Measurements from ENCODE around the gene MVB12B.

The MVB12B gene

DNA sequence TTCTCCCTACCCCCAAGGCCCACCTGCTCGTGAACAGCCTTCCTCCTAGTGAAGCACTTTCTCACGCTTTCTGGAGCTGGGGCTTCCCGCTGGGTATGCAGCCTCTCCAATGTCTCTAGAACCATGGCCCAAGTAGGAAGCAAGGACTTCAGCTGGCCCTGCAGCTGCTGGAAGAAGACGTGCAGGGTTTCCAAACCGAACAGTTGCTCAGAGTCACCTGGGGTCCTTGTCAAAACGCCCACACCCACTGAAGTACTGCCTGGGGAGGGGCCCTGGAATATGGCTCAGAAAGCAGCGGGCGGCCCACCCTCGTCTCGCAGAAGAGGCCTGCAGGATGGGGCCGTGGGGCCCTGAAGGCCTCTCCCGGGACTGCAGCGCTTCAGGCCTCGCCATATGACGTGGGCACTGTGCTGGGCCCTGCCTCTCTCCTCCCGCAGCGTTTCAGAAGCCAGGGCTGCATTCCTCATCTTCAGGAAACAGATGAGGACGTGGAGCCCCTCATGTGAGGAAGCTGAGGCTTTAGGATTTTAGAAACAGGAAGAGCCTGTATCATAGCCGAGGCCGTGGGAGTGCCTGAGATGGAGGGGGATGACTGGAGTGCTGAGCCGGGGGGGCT, 171.1 kb downstream of the MVB12B start:
- no peak for DNase-seq

DNA sequence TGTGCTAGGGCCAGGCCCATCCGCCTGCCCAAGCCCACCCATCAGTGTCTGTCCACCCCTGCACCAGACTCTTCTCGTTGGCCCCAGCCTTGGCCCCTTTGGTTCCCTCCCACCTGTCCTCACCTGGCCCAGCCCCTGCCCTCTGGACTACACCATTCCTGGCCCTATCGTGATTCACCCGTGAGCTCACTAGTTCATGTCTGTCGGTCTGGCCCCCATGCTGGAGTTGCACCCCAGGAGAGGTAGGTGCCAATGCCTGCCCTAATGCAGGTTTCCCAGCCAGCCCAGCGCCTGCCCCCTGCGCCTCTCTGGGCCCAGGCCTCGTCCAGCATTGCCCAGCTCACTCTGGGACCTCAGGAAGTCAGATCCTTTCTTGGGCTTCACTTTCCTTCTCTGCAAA, 171.7 kb downstream of the MVB12B start:
- DNase-seq: no peak

DNA sequence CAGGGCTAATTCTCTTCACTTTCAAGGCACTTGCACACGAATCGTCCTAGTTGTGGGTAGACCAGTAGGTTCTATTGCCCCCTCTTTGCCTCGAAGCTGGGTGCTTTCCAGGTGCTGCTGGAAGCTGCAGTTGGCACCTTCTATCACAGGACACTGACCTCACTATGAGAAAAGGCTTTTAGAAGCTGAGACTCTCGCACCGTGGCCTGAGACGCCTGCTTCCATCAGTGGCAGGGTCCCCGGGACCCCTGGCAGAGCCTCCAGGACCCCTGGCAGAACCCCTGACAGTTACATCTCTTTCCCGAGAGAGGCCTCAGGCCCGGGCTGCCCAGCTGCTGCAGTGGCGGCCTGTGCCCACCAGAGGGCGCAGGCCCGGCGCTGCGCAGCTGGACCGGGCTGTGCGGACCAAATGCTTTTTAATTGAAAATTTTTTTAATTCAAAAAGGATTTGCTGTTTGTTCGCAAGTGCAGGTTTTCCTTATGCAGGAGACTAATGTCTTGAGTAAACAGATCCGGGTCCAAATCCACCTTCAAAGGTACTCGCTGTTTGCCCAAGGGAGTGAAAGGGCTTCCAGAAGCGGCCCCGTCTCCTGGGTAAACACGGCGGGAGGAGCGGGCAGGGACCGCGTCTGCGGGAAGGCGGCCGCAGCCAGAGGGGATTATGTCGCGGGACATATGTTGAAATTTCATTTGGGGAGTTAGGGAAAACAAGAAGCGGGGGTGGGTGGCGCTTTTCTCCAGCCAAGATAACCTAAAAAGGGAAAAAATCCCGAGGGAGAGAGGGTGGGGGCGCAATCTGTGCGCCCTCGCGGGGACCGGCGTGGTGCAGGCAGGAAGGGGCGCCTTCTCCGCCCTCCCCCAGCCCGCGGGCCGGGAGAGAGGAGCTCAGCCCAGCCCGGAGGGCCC, 172.6 kb downstream of the MVB12B start:
- no peak for DNase-seq

DNA sequence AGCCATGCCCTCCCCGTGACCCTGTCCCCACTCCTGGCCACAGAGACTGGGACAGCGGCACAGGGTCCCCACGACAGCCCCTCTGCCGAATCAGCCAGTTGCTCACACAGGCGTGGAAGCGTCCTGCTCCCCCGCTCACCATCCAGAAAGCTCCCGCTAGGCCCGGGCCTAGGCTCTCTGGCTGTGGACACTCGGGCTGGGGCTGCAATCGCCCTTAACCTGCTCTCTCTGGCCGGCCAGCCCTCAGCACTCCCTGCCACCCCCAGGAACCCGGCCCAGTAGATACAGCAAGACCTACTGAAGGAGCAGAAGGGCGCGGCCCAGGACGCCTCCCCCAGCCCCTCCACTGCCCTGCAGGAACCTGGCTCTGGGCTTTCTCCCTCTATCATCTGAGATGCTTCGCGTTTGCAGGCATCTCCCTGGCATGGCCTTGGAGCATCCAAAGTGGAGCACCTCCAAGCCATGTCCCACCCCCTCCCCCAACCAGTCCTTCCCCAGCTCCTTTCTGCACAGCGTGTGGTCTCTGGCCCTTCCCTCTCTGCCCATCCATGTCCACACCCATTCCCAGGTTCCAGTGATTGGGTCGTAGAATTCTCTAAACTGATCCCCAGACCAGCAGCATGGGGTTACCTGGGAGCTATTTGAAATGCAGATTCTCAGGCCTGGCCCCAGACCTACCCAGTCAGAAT, 173.4 kb downstream of the MVB12B start:
- DNase-seq: no peak

DNA sequence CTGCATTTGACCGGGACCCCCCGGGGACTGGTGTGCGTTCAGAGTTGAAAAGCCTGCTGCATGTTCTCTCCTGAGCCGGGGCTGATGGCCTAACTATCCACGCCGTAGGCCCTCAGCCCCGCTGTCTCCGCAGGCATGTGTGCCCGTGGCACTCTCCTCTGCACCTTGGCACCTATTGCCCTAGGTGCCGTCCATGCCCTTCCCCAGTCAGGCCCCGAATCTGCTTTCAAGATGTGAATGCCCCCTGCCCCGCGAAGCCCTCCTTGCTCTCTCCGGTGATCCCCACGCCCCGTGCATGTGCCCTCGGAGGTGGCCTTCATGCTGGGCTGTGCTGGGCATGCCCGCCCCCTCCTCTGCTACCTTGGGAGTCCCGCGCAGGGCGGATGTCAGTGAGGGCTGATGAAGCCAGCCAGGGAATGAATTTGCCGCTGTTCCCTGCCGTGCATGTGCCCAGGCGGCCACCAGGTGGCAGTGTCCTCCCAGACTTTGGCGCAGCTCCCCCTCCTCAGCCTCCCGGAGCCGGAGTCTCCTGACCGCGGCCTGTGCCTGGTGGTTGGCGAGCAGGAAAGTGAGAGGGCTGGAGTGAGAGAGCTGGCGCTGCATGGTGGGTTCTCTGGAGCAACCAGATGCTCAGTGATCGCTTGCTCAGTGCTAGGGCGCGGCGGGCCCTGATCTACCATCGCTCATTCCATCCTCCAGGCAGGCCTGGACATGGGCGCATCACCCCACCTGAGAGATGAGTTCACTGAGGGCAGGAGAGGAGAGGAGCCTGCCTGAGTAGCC, 174.2 kb downstream of the MVB12B start:
- DNase-seq: peak; percentile 88

DNA sequence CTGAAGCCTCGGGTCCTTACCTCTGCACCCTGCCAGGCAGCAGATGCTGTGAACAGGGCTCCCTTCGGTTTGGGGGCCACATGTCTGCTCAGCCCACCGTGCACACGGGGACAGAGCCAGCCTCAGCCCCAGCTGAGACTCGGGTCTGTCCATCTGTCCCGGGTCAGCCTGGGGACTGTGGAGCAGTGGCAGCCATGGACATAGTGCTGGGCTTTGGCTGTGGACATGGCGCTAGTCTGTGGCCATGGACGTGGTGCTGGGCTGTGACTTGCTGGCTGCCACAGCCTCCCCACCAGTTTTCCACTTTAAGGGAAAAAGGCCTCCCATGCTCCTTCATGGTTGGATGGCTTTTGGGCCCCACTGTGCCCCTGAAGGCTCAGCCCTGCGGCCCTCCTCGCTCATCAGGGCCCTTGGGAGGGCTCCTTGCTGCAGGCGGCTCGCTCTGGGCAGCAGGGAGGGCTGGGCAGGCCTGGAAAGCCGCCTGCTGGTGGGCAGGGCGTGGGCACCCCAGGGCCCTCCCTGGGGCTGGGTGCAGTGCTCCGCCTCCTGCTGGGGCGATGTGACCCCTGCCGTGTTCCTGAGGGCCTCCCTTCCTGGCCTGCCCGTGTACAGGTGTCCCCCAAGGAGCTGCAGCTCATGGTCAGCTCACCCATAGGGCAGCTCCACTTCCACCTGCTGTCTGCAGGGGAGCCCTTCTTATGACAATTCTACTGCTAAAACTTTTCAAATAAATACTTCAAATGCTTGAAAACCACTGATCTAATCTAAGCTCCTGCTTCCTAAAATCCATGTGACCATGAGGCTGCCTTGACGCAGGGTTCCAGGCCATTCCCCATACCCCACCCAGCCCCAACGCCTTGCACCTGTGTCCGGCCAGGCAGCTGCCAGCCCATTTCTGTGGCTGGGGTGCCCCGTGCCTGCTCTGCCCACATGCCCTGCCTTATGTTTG, 175.0 kb downstream of the MVB12B start:
- DNase-seq: no peak

DNA sequence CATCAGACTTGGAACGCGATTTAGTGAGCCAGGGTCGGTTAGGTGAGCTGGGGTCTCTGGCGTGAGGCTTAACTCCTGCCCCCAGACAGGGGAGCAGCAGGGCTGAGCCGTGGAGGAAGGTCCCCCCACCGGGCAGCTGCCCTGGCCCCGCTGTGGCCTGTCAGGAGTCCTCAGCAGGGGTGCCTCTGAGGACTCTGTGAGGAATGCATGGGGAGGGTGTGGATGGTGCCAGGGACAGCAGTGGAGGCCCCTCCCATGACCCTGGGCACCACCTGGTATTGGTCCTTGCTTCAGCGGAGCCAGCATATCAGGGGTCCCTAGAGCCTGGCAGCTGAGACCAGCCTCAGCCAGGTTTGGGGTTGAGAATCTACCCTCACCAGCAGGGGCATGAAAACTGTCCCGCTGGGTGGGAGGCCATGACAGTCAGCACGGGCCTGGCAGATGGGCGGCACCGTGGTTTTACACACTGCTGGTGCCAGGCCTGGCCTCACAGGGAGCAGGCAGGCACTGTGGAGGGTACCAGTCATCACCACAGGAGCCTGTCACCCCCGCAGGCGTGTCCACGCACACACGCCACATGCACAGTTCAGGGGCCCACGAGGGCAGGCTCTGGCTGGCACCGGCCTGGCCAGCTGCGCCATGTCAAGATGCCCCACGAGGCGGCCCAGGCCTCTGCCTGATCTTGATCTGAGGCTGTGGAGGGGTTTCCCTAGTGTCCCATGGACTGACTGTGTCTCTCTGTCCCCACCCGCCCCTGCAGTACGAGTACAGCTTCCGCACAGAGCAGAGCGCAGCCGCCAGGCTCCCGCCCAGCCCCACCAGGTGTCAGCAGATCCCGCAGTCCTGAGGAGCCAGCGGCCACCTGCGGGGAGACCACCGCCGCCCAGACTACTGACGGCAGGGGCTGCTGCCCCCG, 176.0 kb downstream of the MVB12B start:
- DNase-seq: no peak

DNA sequence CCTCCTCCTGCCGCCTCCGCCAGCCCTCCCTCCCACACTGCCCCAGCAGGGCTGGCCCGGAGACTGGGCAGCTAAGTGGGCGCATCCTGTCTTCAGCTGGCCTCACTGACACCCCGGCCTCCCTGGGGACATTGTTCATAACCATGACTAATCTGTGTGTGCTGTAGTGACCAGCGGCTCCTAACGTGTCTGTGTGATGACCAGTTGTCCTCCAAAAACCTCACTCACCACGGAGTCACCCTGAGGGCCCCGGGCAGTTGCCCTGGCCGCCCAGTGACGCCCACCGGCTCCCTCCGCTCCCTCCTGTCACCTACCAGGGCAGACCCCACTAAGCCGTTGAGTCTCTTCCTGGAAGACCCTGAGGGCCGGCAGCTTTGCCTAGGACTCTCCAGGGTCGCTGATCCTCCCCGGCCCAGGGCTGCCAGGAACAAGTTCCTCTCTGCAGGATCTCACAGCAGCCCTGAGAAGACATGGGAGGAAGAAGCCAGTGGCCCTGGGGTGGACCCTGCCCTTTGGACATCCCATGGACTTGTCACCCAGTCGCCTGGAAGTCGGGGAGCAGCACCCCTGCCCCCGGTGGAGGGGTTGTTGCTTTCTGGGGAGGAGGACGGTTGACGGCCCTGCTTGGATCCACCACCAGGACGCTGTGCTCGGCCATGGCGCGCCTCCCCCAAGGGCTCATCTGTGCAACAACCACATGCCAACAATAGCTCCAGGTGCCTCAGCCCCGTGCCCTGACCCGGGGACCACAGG, 176.9 kb downstream of the MVB12B start:
- DNase-seq: no peak

DNA sequence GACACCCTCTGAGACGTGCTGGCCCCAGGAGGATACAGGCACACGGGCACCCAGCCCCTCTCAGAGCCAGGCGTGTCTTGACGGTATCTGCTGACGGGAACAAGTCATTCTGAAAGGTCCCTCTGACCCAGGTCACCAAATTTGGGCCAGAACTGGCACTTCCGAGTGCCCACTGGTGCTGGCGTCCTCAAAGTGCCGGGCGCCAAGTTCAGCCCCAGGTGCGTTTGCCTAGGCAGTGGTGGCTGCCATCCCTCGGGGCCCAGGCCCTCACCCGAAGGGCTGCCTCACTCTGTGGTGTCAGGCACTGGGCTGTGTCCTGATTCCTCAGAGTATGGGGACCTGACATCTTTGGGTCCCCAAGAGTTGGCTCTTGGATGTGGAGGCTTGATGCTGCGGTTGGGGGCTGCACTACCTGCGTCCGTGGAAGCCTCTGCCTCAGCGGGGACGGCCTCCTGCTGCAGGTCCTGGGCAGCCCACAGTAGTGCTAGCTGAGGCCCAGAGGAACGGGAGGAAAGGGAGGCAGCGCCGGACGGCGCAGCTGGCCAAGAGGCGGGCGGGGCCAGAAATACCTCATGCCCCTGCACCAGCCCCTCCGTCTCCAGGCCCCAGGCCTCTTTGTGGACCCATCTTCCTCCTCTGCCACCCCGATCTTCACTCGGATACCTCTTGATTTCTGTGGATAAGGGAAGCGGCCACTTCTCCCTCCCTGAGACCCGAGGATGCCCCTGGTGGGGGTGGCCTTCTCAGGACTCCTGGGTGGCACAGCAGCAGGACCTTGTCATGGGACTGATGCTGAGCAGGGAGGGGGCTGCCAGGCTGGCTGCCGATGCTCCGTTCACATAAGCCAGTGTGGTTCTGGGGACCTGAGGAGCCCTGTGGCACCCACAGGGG, 177.7 kb downstream of the MVB12B start:
- DNase-seq: no peak

DNA sequence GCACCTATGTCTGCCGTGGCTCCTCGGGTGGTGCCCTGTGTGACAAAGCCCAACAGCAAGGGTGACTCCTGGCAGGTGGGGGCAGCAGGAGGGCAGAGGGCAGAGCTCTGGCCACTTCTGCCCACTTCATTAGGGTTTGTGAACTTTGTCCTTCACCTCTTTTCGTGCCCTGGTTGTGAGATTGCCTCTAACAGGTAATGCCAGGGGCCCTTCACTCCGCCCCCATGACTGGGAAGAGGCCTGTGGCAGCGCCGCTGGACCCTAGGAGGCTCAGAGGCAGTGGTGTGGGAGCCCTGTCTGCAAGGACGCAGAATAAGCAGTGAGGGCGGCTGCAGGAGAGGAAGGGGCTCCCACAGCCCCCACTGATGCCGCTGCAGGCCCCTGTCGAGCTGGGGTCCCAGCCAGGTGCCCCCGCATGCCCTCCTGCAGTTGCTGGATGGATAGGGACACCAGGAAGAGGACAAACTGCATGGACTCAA, 178.4 kb downstream of the MVB12B start:
- no peak for DNase-seq

DNA sequence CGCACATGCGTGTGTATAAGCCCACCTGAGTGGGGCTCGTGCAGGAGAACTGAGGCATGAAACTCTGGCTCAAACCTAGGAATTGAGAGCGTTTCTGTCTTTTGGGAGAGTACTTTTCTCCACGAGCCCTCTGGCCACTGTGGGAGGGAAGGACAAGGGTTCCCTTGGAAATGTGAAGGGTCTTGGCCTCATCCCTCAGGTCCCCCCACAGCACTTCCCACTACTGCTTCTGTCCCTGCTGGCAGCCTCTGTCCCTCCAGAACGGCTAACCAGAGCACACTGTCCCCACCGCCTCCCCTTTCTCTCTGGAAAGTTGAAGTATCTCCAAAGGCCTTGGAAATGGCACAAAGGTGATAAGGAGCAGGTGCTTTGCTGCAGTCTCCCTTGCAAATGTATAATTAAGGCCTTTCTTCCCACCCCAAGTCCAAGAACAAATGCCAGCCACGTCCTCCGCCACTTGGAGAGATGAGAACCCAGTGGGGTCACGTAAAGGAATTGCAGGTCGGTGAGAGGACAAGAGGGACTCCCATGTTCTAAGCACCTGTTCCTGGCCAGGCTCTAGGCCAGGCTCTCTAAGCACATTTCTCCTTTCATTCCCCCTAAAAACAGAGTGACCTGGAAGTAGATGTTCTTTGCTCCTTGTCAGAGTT, 179.2 kb downstream of the MVB12B start:
- DNase-seq: no peak

DNA sequence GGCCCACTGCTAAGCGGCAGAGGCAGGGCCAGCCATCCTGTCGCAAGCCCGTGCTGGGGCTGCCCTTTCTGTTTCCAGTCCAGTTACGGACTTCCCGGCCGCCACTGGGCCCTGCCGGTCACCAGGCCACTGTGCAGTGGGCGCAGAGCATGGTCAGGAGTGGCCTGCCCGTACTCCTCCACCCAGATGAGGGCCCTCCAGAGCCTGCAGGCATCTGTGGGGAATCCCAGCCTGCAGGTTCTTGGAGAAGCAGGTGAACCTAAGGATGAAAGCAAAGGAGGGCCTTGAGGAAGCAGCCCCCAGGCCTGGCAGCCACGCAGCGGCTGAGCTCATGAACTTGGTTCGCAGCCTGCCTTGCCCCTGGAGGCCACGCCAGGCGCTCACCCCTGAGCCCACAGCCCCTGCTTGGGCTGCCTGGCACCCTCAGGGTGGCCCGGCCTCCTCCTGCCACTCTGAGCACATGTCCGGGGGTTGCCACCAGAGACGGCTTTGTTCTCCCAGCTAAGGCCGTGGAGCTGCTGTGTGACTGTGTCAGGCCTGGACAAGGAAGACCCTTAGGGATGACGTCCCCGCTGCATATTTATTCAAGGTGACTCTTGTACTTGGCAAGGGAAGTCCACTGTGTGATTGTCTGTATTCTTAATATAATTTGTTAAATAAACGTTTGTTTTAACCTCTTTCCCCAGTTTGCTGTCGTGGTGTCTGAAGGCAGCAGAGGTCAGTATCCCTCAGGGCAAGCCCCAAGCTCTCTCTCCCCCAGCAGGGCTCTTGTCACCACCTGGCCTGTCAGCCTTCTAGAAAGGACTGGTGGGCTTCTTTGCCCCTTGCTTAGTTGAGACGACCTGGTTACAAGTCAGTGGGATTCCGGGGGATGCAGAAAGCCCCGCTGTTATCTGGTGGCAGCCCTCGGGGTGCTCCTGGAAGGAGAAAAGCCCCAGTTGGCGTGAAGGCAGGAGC, 180.0 kb downstream of the MVB12B start:
- DNase-seq: no peak

DNA sequence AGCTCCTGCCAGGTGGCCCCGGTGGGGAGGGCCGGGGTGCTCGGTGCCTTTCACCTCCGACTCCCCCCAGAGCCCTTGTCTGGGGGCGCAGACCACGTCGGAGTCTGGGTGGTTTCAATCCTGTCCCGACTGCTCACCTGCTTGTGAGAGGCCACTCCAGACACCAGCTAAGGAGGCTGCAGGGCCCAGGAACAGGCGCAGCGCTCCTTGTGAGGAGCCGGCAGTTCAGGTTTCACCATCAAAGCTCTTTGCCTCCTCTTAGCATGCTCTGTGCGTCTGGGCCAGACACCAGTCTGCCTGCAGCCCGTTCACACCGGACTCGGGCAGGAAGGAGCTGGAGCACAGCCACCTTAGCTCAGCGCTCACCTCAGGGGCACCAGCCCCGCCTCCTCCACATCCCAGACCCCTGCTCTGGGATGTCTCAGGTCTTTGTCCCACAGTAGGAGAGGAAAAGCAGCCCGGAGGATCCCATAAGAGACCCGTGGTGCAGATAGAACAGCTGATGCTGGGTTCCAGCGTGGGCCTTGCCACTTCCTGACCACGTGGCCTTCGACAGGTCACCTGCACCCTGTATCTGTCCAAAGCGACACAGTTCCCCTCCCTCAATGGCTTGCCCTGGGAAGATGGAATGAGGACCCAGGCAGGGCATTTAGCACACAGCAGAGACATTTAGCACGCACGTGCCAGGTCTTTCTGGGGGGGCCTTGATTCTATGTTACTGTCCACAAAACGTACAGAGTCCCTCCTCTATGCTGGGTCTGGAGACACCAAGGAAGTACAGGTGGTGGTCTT, 180.9 kb downstream of the MVB12B start:
- no peak for DNase-seq

DNA sequence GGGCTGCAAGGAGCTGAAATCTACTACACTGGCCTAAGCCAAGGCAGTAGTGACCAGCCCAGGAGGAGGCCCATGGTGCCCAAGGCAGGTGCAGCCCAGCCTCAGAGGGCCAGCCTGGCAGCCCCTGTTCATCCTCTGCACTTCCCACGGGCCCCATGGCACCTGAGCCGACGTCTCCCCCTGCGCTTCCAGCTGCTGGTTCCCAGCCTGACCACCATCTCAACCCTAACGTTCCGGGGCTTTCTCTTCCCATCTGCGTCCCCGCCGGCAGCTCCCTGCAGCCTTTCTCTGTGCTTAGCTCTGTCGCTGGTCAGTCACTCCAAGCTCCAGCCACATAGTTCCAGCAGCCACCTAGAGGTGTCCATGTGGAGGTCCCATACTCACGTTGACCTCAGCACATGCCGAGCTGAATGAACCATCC, 181.6 kb downstream of the MVB12B start:
- DNase-seq: no peak

DNA sequence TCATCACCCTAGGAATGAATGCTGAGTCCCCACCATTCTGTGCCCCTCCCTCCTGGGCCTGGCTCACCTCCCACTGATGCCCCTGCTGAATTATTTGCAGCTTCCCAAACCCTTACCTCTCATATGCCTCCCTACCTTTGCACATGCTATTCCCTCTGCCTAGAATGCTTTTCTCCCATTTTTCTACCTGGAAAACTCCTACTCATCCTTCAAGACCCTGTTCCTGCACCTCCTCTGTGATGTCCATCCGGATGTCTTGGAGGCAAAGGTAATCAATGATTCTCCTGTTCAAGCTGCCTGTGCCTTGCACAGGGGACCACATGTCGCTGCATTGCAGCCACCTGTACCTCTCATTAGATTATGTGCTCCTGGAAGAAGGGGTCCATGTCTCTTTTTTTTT, 182.3 kb downstream of the MVB12B start:
- no peak for DNase-seq

DNA sequence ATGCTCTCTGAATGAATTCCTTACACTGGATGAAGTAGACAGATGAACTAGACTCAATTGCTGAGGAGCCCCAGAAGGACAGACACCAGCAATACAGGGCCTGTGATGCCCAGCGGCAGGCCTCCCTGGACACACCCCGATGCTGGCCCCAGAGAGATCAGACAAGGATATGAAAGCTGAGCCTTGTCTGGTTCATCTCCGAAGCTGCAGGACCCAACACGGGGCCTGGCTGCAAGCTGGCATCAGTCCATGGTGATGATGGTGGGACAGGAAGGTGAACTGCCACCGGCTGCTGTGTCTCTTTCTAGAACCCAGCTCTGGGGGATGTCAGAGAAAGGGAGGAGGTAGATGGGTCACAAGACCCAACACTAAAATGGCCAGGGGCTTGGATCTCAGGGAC, 183.1 kb downstream of the MVB12B start:
- DNase-seq: no peak

Measured in right forelimb (tissue), 1 donor.